Fibroblast of lung (primary cell): ENCODE measurements around the gene AP3S1. TPM values are rescaled to one million over a fixed set of nuclear protein-coding genes. Genes with fewer than 3 reads are reported as not detected.

Source experiments
- DNase-seq, 2 donors: peaks; one replicate each; pipeline versions ENCODE4 v3.0.0 to v3.0.0-alpha.2; 2010; ENCODE audit warnings: low read depth in 2 of 2
- H2AFZ ChIP-seq: 2 replicates; pipeline ENCODE4 v1.5.1; 2012; ENCODE audit warnings: low read length, control low read depth, inconsistent platforms
- H3K27ac ChIP-seq: 2 replicates; pipeline ENCODE4 v1.5.1; 2011; ENCODE audit warnings: low read length, control low read depth; ENCODE audit not compliant: insufficient read depth
- H3K27me3 ChIP-seq: 2 replicates; pipeline ENCODE4 v1.5.1; 2011; ENCODE audit warnings: mild to moderate bottlenecking, low read length; ENCODE audit not compliant: control insufficient read depth, insufficient read depth
- H3K36me3 ChIP-seq: 2 replicates; pipeline ENCODE4 v1.5.1; 2011; ENCODE audit warnings: low read length; ENCODE audit not compliant: control insufficient read depth, insufficient read depth
- H3K4me1 ChIP-seq: 2 replicates; pipeline ENCODE4 v1.5.1; 2011; ENCODE audit warnings: low read length; ENCODE audit not compliant: control insufficient read depth, insufficient read depth; ENCODE audit errors: extremely low read depth
- H3K4me2 ChIP-seq: 2 replicates; pipeline ENCODE4 v1.5.1; 2011; ENCODE audit warnings: low read length, control low read depth; ENCODE audit not compliant: insufficient read depth; ENCODE audit errors: extremely low read depth
- H3K4me3 ChIP-seq, 4 experiments: fragments of 200-600 bp in 1 of 4; sonication (generic) in 1 of 4; replicated peaks in 1 of 4; 2 replicates each; pipeline ENCODE4 v1.5.1; 2011 to 2016; ENCODE audit warnings: low read length in 4 of 4, low read depth in 3 of 4, mild to moderate bottlenecking in 3 of 4, control low read depth in 2 of 4, inconsistent platforms in 1 of 4, mixed read lengths in 1 of 4; ENCODE audit not compliant: insufficient read depth in 1 of 4; ENCODE audit errors: control extremely low read depth in 1 of 4
- H3K79me2 ChIP-seq: 2 replicates; pipeline ENCODE4 v1.5.1; 2012; ENCODE audit warnings: mild to moderate bottlenecking, low read length, inconsistent platforms; ENCODE audit not compliant: control insufficient read depth, insufficient read depth
- H3K9ac ChIP-seq: 2 replicates; pipeline ENCODE4 v1.5.1; 2011; ENCODE audit warnings: mild to moderate bottlenecking, low read length, control low read depth; ENCODE audit not compliant: insufficient read depth
- H3K9me3 ChIP-seq: 2 replicates; pipeline ENCODE4 v1.5.1; 2012; ENCODE audit warnings: low read depth, low read length; ENCODE audit not compliant: control insufficient read depth, insufficient read depth
- H4K20me1 ChIP-seq: 2 replicates; pipeline ENCODE4 v1.5.1; 2011; ENCODE audit warnings: low read length; ENCODE audit not compliant: control insufficient read depth, insufficient read depth; ENCODE audit errors: extremely low read depth
- CTCF ChIP-seq, 2 donors: IDR thresholded peaks in 1 of 2; conservative IDR thresholded peaks in 1 of 2; 1 replicate in 1 of 2; 2 replicates in 1 of 2; pipeline ENCODE4 v1.5.1; 2011 to 2012; ENCODE audit warnings: low read length in 2 of 2, control low read depth in 1 of 2, inconsistent platforms in 1 of 2, low read depth in 1 of 2, mild to moderate bottlenecking in 1 of 2
- EZH2 ChIP-seq: IDR thresholded peaks from 2 replicates; pipeline ENCODE4 v1.5.1; 2012; ENCODE audit warnings: low read length, control low read depth, mild to moderate bottlenecking; ENCODE audit errors: missing control alignments
- polyA plus RNA-seq, 2 donors: library from polyadenylated mRNA; depleted of rRNA in 1 of 2; stranded (reverse) in 1 of 2; unstranded in 1 of 2; fragments of >200 nt; gene quantifications; 2 replicates each; pipeline ENCODE4 v1.2.1, GENCODE V29; 2011 to 2012; ENCODE audit warnings: missing spikeins in 1 of 2
- total RNA-seq: library from RNA; depleted of rRNA; stranded (reverse); fragments of >200 nt; gene quantifications from 2 replicates; pipeline ENCODE4 v1.2.1, GENCODE V29; 2014

Gene AP3S1
- total and polyA plus RNA-seq, 2 donors (not counting 1 experiment from before 2014, with no cell fraction given) = 86.7 to 165 TPM

DNA sequence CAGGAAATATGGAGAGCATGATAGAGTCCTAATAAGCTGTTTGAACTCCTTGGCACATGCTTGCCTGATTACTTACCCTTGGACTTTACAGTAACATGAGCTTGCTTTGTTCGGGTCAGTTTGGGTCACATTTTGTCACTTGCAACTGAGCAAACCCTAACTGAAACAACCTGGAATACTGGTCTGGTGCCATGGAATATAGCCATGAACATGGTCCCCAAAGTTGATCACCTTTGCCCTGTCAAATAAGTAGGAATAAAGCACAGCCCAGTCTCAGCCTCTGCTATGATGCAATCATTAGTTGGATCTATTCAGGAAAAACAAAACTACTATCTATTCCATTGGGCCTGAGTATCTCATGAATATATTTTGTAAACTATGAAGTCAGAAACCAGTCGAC lies 43.5 kb upstream of the AP3S1 start:
- Histone ChIP-seq H3K9ac (no peak overlapping the region), H3K27me3 (no peaks in the 10 kb centered on the region), H3K4me1 (no peaks in the 10 kb centered on the region), H3K27ac (no peak overlapping the region), H3K79me2 (no peaks in the 10 kb centered on the region), H3K4me2 (no peak overlapping the region), H3K4me3 (no peak overlapping the region), H3K9me3 (no peaks in the 10 kb centered on the region), H4K20me1 (no peaks in the 10 kb centered on the region), H3K36me3 (no peaks in the 10 kb centered on the region), H2AFZ (no peak overlapping the region)
- TF ChIP-seq EZH2 (no peak), CTCF (conservative IDR thresholded peaks at IDR 0.05 in 1 of 2, IDR thresholded peaks at IDR 0.05 in 1 of 2; ENCODE audit: low read depth in 1 of 2, low read length in 2 of 2) (no peak)
- no peak for DNase-seq

DNA sequence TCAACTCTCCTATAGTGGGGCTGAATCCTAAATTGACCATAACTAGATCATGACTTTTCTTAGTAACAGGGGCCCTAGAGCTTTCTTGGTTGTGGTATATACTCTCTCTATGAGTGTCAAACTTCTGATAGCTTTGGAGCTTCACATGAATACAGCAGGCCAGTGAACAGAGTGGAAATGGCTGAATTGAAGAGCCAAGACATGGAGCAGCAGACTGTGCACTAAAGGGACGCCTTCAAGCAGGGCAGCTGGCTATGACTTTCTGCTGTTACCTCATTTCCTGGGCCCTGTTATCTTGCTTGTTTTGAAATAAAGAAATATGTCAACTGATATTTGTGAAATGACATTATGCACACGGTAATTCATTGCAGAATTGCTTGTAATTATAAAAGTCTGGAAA lies 41.6 kb upstream of the AP3S1 start:
- H3K9ac ChIP-seq = no peak overlapping the region
- no peaks in the 10 kb centered on the region for H3K27me3 ChIP-seq
- H3K79me2 ChIP-seq = no peaks in the 10 kb centered on the region
- no peaks in the 10 kb centered on the region for H3K4me1 ChIP-seq
- H4K20me1 ChIP-seq = no peaks in the 10 kb centered on the region
- no peak overlapping the region for H3K4me2 ChIP-seq
- H3K27ac ChIP-seq = no peak overlapping the region
- H3K9me3 ChIP-seq = no peaks in the 10 kb centered on the region
- H2AFZ ChIP-seq = no peak overlapping the region
- no peaks in the 10 kb centered on the region for H3K36me3 ChIP-seq
- H3K4me3 ChIP-seq = no peak overlapping the region
- TF ChIP-seq CTCF (conservative IDR thresholded peaks at IDR 0.05 in 1 of 2, IDR thresholded peaks at IDR 0.05 in 1 of 2; ENCODE audit: low read depth in 1 of 2, low read length in 2 of 2) (no peak), EZH2 (no peak)
- DNase-seq = no peak

DNA sequence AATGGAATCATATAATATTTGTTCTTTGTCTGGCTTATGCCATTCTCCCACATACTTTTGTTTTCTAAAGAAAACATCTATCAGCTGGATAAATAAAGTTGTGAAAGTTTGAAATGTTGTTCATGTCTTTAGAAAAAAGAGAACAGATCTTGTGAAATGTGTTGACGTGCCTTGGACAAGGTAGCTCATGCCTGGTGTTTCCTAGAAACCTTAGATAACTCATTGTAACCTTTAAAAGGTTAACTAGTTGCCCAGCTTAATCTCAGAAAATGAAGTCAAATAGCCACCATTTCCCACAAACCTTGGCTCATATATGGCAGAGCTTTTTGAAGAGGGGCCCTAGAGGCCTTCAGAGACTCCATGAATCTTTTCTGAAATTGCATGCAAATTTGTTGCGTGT lies 40.6 kb upstream of the AP3S1 start:
- H3K36me3 ChIP-seq = no peaks in the 10 kb centered on the region
- no peaks in the 10 kb centered on the region for H3K27me3 ChIP-seq
- no peak overlapping the region for H3K4me2 ChIP-seq
- H3K4me3 ChIP-seq = no peak overlapping the region
- no peaks in the 10 kb centered on the region for H3K4me1 ChIP-seq
- DNase-seq = no peak
- no peaks in the 10 kb centered on the region for H3K79me2 ChIP-seq
- no peaks in the 10 kb centered on the region for H4K20me1 ChIP-seq
- H2AFZ ChIP-seq = no peak overlapping the region
- no peak overlapping the region for H3K27ac ChIP-seq
- no peaks in the 10 kb centered on the region for H3K9me3 ChIP-seq
- TF ChIP-seq EZH2 (no peak), CTCF (conservative IDR thresholded peaks at IDR 0.05 in 1 of 2, IDR thresholded peaks at IDR 0.05 in 1 of 2; ENCODE audit: low read depth in 1 of 2, low read length in 2 of 2) (no peak)
- H3K9ac ChIP-seq = no peak overlapping the region
